Vagina (tissue), 2 donors: ENCODE data around the gene GPR150.

Source experiments
- POLR2A ChIP-seq, 2 donors: fragments of 450-650 bp; IDR thresholded peaks; one replicate each; pipeline ENCODE4 v1.6.1; 2017; ENCODE audit warnings: antibody characterized with exemption in 2 of 2, mild to moderate bottlenecking in 2 of 2, moderate library complexity in 2 of 2
- POLR2AphosphoS5 ChIP-seq, 2 donors: sonication (generic); formaldehyde crosslinking; IDR thresholded peaks; one replicate each; pipeline ENCODE4 v1.9.0; 2017; ENCODE audit warnings: antibody characterized with exemption in 2 of 2, mild to moderate bottlenecking in 2 of 2, low read depth in 1 of 2; ENCODE audit not compliant: insufficient read depth in 1 of 2
- TF ChIP-seq, protein P1 (sequence below), 3 experiments: fragments of 450-650 bp in 2 of 3; fragments of 200-600 bp in 1 of 3; sonication (generic) in 1 of 3; IDR thresholded peaks; one replicate each; pipeline ENCODE4 v1.5.1; 2017 to 2019; ENCODE audit warnings: antibody characterized with exemption in 3 of 3, mild to moderate bottlenecking in 2 of 3, moderate library complexity in 2 of 3

DNA sequence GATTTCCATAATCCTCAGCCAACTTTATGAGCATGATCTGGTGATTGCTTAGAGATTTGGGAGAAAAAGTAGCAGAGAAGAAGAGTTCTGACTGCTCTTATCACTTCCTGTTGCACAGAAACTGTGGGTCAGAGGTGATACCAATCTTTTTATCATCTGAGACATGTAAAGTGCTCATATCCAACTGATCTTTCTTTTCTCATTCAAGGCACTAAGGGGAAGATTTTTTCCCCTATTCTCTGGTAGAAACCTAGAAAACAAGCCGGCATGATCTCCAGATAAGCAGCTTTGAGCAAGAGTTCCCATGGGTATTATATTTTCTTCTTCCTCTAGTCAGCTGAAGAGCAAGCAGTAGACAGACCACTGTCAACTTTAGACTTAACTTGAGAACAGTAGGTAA lies 29.0 kb upstream of the GPR150 start:
- TF ChIP-seq, protein P1, sequence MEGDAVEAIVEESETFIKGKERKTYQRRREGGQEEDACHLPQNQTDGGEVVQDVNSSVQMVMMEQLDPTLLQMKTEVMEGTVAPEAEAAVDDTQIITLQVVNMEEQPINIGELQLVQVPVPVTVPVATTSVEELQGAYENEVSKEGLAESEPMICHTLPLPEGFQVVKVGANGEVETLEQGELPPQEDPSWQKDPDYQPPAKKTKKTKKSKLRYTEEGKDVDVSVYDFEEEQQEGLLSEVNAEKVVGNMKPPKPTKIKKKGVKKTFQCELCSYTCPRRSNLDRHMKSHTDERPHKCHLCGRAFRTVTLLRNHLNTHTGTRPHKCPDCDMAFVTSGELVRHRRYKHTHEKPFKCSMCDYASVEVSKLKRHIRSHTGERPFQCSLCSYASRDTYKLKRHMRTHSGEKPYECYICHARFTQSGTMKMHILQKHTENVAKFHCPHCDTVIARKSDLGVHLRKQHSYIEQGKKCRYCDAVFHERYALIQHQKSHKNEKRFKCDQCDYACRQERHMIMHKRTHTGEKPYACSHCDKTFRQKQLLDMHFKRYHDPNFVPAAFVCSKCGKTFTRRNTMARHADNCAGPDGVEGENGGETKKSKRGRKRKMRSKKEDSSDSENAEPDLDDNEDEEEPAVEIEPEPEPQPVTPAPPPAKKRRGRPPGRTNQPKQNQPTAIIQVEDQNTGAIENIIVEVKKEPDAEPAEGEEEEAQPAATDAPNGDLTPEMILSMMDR (IDR thresholded peaks at IDR 0.05): no peak
- TF ChIP-seq POLR2A (IDR thresholded peaks at IDR 0.05): no peak
- no peak for TF ChIP-seq POLR2AphosphoS5 (IDR thresholded peaks at IDR 0.05; ENCODE audit: insufficient read depth in 1 of 2, low read depth in 1 of 2)
